HepG2 (cell line): ENCODE data around the gene SCUBE1. TPM values are rescaled to one million over a fixed set of nuclear protein-coding genes. Genes with fewer than 3 reads are reported as not detected.
A peak's percentile ranks its signal among the peaks of the same experiment; 100 is the strongest.

Experiments used
- ATAC-seq: fragments of 200-7000 bp; cut with Tn5 transposase; 3 replicates; pipeline ENCODE4 v1.9.1; 2020; ENCODE audit warnings: mild to moderate bottlenecking, moderate library complexity
- BruUV-seq: library from RNA; stranded (reverse); fragments of 400-500 nt; replicated peaks from 2 replicates; lab custom pipeline; 2021; lab: Mats Ljungman, UMichigan
- CTCF ChIA-PET: fragments of 300-600 bp; formaldehyde crosslinking; extraction: SDS; loops from one replicate; lab custom pipeline; 2021; ENCODE audit warnings: low total read pairs, inconsistent platforms, low intra/inter-chr PET ratio; lab: Yijun Ruan, JAX
- POLR2A ChIA-PET: fragments of 350-600 bp; sonication (Branson Sonifier 250); formaldehyde crosslinking; loops from one replicate; lab custom pipeline; 2020; ENCODE audit warnings: antibody characterized with exemption, inconsistent platforms; lab: Yijun Ruan, JAX
- DNase-seq: peaks from one replicate; pipeline ENCODE4 v3.0.0-alpha.2; 2015; ENCODE audit warnings: low spot score
- FAIRE-seq: peaks from 3 replicates; lab custom pipeline; 2011; peaks lifted over from hg19 to GRCh38; lab: Jason Lieb, UNC
- H2AFZ ChIP-seq: one replicate; pipeline ENCODE4 v1.6.1; 2011; ENCODE audit warnings: low read length, inconsistent platforms
- H3K27ac ChIP-seq: fragments of 300-600 bp; 3 replicates; pipeline ENCODE4 v1.8.0; 2011; ENCODE audit warnings: mixed run types, mild to moderate bottlenecking, mixed read lengths, low read length, inconsistent platforms; ENCODE audit not compliant: insufficient read depth; ENCODE audit errors: extremely low read length
- H3K27me3 ChIP-seq, 2 experiments: fragments of 200-600 bp in 1 of 2; 2 replicates in 1 of 2; 3 replicates in 1 of 2; pipeline versions ENCODE4 v1.6.0 to v1.8.0; 2011; ENCODE audit warnings: low read length in 2 of 2, mild to moderate bottlenecking in 2 of 2, moderate library complexity in 2 of 2, inconsistent platforms in 1 of 2; ENCODE audit not compliant: insufficient read depth in 2 of 2, control insufficient read depth in 1 of 2
- H3K36me3 ChIP-seq, 2 experiments: fragments of 200-600 bp in 1 of 2; replicated peaks in 1 of 2; 2 replicates in 1 of 2; 3 replicates in 1 of 2; pipeline versions ENCODE4 v1.5.1 to v1.8.0; 2011; ENCODE audit warnings: low read length in 2 of 2, inconsistent platforms in 1 of 2; ENCODE audit not compliant: insufficient read depth in 2 of 2, control insufficient read depth in 1 of 2
- H3K4me1 ChIP-seq: 2 replicates; pipeline ENCODE4 v1.5.1; 2012; ENCODE audit warnings: low read length, inconsistent platforms; ENCODE audit not compliant: insufficient read depth
- H3K4me2 ChIP-seq: 2 replicates; pipeline ENCODE4 v1.6.0; 2011; ENCODE audit warnings: low read depth, low read length, inconsistent platforms
- H3K4me3 ChIP-seq, 3 experiments: fragments of 200-600 bp in 1 of 3; sonication (generic), shearing (Covaris generic) in 1 of 3; replicated peaks in 1 of 3; 2 replicates each; pipeline ENCODE4 v1.5.1; 2011 to 2016; ENCODE audit warnings: low read length in 3 of 3, inconsistent platforms in 2 of 3, low read depth in 2 of 3, mild to moderate bottlenecking in 2 of 3, control low read depth in 1 of 3, mixed read lengths in 1 of 3; ENCODE audit not compliant: insufficient read depth in 1 of 3
- H3K79me2 ChIP-seq: one replicate; pipeline ENCODE4 v1.6.1; 2011; ENCODE audit warnings: low read length, inconsistent platforms; ENCODE audit not compliant: insufficient read depth
- H3K9ac ChIP-seq: 2 replicates; pipeline ENCODE4 v1.6.0; 2011; ENCODE audit warnings: mild to moderate bottlenecking, low read depth, low read length, inconsistent platforms; ENCODE audit not compliant: insufficient read depth
- H3K9me3 ChIP-seq: 2 replicates; pipeline ENCODE4 v1.5.1; 2012; ENCODE audit warnings: mild to moderate bottlenecking, low read length
- H4K20me1 ChIP-seq: 2 replicates; pipeline ENCODE4 v1.6.0; 2011; ENCODE audit warnings: inconsistent platforms, mild to moderate bottlenecking, low read length, moderate library complexity; ENCODE audit not compliant: insufficient read depth
- HOXA5 ChIP-seq: sonication (generic); formaldehyde crosslinking; IDR thresholded peaks from 2 replicates; pipeline ENCODE4 v1.4.0; 2020; ENCODE audit warnings: missing genetic modification reagents
- JDP2 ChIP-seq: sonication (generic); formaldehyde crosslinking; IDR thresholded peaks from 2 replicates; pipeline ENCODE4 v1.8.1; 2022; ENCODE audit warnings: missing genetic modification reagents, borderline replicate concordance
- RBAK ChIP-seq: sonication (generic); formaldehyde crosslinking; IDR thresholded peaks from 2 replicates; pipeline ENCODE4 v1.5.1; 2020; ENCODE audit warnings: mild to moderate bottlenecking, missing genetic modification reagents
- THAP9 ChIP-seq: sonication (generic); formaldehyde crosslinking; IDR thresholded peaks from 2 replicates; pipeline ENCODE4; 2020; ENCODE audit warnings: missing genetic modification reagents, mild to moderate bottlenecking, borderline replicate concordance
- ZBTB10 ChIP-seq: sonication (generic); formaldehyde crosslinking; IDR thresholded peaks from 2 replicates; pipeline ENCODE4 v1.4.0; 2020; ENCODE audit warnings: missing genetic modification reagents, borderline replicate concordance
- ZGPAT ChIP-seq: IDR thresholded peaks from 2 replicates; pipeline ENCODE4 v1.6.1; 2016; ENCODE audit warnings: mild to moderate bottlenecking
- ZNF17 ChIP-seq: sonication (generic); formaldehyde crosslinking; IDR thresholded peaks from 2 replicates; pipeline ENCODE4 v1.5.0; 2020; ENCODE audit warnings: mild to moderate bottlenecking, missing genetic modification reagents
- ZNF597 ChIP-seq: sonication (generic); formaldehyde crosslinking; IDR thresholded peaks from 2 replicates; pipeline ENCODE4 v1.5.0; 2020; ENCODE audit warnings: missing genetic modification reagents
- ZNF772 ChIP-seq: sonication (generic); formaldehyde crosslinking; IDR thresholded peaks from 2 replicates; pipeline ENCODE4 v1.5.0; 2020; ENCODE audit warnings: mild to moderate bottlenecking, missing genetic modification reagents
- ZNF850 ChIP-seq: sonication (generic); formaldehyde crosslinking; conservative IDR thresholded peaks from 2 replicates; pipeline ENCODE4 v1.9.0; 2021; ENCODE audit warnings: mild to moderate bottlenecking, missing genetic modification reagents
- WGBS: methylation state at CpG from one replicate; pipeline ENCODE4 v1.1.6; 2017; ENCODE audit warnings: low lambda C conversion rate; 5-methylcytosine and 5-hydroxymethylcytosine counted together
- in situ Hi-C: cut with HindIII; loops from 2 replicates; pipeline ENCODE4 v1.10.0; 2017; ENCODE audit warnings: low pct_unique_long_range_greater_than_20kb; ENCODE audit not compliant: extremely low pct_ligation_motif_present
- intact Hi-C: fragments of 100-400 bp; cut with micrococcal nuclease; formaldehyde crosslinking; loops from one replicate; pipeline ENCODE4 v1.10.0; 2022; ENCODE audit not compliant: unreplicated experiment
- polyA plus RNA-seq, 8 experiments: library from polyadenylated mRNA; depleted of rRNA in 3 of 8; stranded (reverse) in 7 of 8; unstranded in 1 of 8; fragments of >200 nt; fragmentation: Illumina TruSeq in 4 of 8; extraction: Trizol in 4 of 8; gene quantifications; 2 replicates each; pipeline versions ENCODE4 v1.2.1 to v1.2.3, GENCODE V29; 2011 to 2016; ENCODE audit warnings: low read depth in 4 of 8, missing spikeins in 1 of 8, mixed read lengths in 1 of 8; ENCODE audit not compliant: insufficient read depth in 1 of 8
- total RNA-seq, 5 experiments: library from RNA; depleted of rRNA; stranded (reverse); fragments of >200 nt; fragmentation: Illumina TruSeq; extraction: Trizol; gene quantifications; 2 replicates each; pipeline ENCODE4 v1.2.3, GENCODE V29; 2016; ENCODE audit warnings: low read depth in 1 of 5

SCUBE1 gene
- total and polyA plus RNA-seq, 2 of the 13 experiments (the other 11 are each of a cell fraction or from before 2014, with no cell fraction given): under 0.01 to 0.05 TPM

- Histone ChIP-seq H2AFZ (no peak overlapping the region), H3K27me3 (peaks cover 13 to 52% of the 10 kb centered on the region in 2 experiments; a peak in 4 of 5 replicates), H3K27ac (no peak overlapping the region), H3K4me3 (no peak overlapping the region), H3K9me3 (no peaks in the 10 kb centered on the region), H4K20me1 (no peaks in the 10 kb centered on the region), H3K36me3 (no peaks in the 10 kb centered on the region), H3K4me2 (no peak overlapping the region), H3K9ac (no peak overlapping the region), H3K79me2 (no peaks in the 10 kb centered on the region), H3K4me1 (no peaks in the 10 kb centered on the region)
- no peak for DNase-seq
- TF ChIP-seq ZGPAT (CRISPR knock-in tag) (no peak), THAP9 (CRISPR knock-in tag) (no peak)
- no CpG with 5 or more reads among the region's 12 CpGs for WGBS
- no peak for ATAC-seq
- CTCF ChIA-PET: no interaction called here
- no peak for FAIRE-seq
- no TSS peak for BruUV-seq
- in situ Hi-C loops (no loop called here), intact Hi-C loops (no loop called here)
- POLR2A ChIA-PET: no interaction called here
Observed at GRCh38 chr22:43213962-43214361, 129.2 kb downstream of the SCUBE1 start.

GRCh38 chr22:43213051-43213450 lies 130.1 kb downstream of the SCUBE1 start:
- Histone ChIP-seq H2AFZ (no peak overlapping the region), H3K9ac (no peak overlapping the region), H3K27ac (no peak overlapping the region), H3K79me2 (no peaks in the 10 kb centered on the region), H3K4me2 (no peak overlapping the region), H3K36me3 (no peaks in the 10 kb centered on the region), H3K27me3 (peaks cover 15 to 51% of the 10 kb centered on the region in 2 experiments; a peak in 4 of 5 replicates), H4K20me1 (no peaks in the 10 kb centered on the region), H3K4me3 (no peak overlapping the region), H3K4me1 (no peaks in the 10 kb centered on the region), H3K9me3 (no peaks in the 10 kb centered on the region)
- intact Hi-C loops: no loop called here
- DNase-seq (no peak), ATAC-seq (peak; percentile 17; the same call in 1 of the 3 replicates), FAIRE-seq (no peak)
- WGBS: 0% methylated on average over 3 of the region's 8 CpGs
- BruUV-seq: no TSS peak
- in situ Hi-C loops: no loop called here
- ChIA-PET CTCF (no interaction called here), POLR2A (no interaction called here)
- no peak for TF ChIP-seq ZNF597 (CRISPR knock-in tag)
- no peak for TF ChIP-seq JDP2 (CRISPR knock-in tag)
- TF ChIP-seq ZNF850 (CRISPR knock-in tag): no peak
- TF ChIP-seq ZNF17 (CRISPR knock-in tag): no peak
- TF ChIP-seq ZBTB10 (CRISPR knock-in tag): no peak
- TF ChIP-seq RBAK: no peak
- no peak for TF ChIP-seq HOXA5 (CRISPR knock-in tag)
- no peak for TF ChIP-seq ZNF772
